NB4 (cell line): ENCODE data around the gene LDLRAD3.

ENCODE experiments used
- DNase-seq: peaks from one replicate; pipeline ENCODE4 v3.0.0; 2010; ENCODE audit warnings: low read depth
- H3K4me3 ChIP-seq: one replicate; pipeline ENCODE4 v1.5.1; 2011; ENCODE audit warnings: mild to moderate bottlenecking, low read depth, low read length, moderate library complexity
- CTCF ChIP-seq: IDR thresholded peaks from one replicate; pipeline ENCODE4 v1.5.1; 2012; ENCODE audit warnings: low read depth, low read length
- MAX ChIP-seq: IDR thresholded peaks from 2 replicates; pipeline ENCODE4 v1.6.1; 2011; ENCODE audit warnings: low read depth, low read length
- MYC ChIP-seq: IDR thresholded peaks from 2 replicates; pipeline ENCODE4 v1.6.1; 2011; ENCODE audit warnings: low read depth, low read length
- POLR2A ChIP-seq: IDR thresholded peaks from 2 replicates; pipeline ENCODE4 v1.6.1; 2011; ENCODE audit warnings: mild to moderate bottlenecking; ENCODE audit not compliant: insufficient read length; ENCODE audit errors: extremely low read depth

The LDLRAD3 gene

GRCh38 chr11:36109590-36109849 lies 165.7 kb downstream of the LDLRAD3 start:
- no peak overlapping the region for H3K4me3 ChIP-seq
- no peak for DNase-seq
- TF ChIP-seq MYC (no peak), POLR2A (no peak), CTCF (no peak), MAX (no peak)

GRCh38 chr11:36109850-36110606 lies 166.2 kb downstream of the LDLRAD3 start:
- H3K4me3 ChIP-seq: no peak overlapping the region

GRCh38 chr11:36110668-36111410 lies 167.0 kb downstream of the LDLRAD3 start:
- TF ChIP-seq MYC (no peak), CTCF (no peak), MAX (no peak), POLR2A (no peak)
- no peak for DNase-seq
- H3K4me3 ChIP-seq: no peak overlapping the region

More at GRCh38 chr11:36109850-36110606, 166.2 kb downstream of the LDLRAD3 start:
- TF ChIP-seq MYC (no peak), MAX (no peak), CTCF (no peak), POLR2A (no peak)
- no peak for DNase-seq

- TF ChIP-seq MYC: no peak
- no peak for TF ChIP-seq POLR2A
- no peak for TF ChIP-seq CTCF
- no peak for TF ChIP-seq MAX
- DNase-seq: no peak
- no peak overlapping the region for H3K4me3 ChIP-seq
Measured at GRCh38 chr11:36114095-36114494, 170.2 kb downstream of the LDLRAD3 start.

- no peak overlapping the region for H3K4me3 ChIP-seq
- DNase-seq: no peak
- TF ChIP-seq MAX (no peak), MYC (no peak), POLR2A (no peak)
Measured at GRCh38 chr11:36115378-36115801, 171.5 kb downstream of the LDLRAD3 start.

GRCh38 chr11:36116161-36116560 lies 172.3 kb downstream of the LDLRAD3 start:
- no peak overlapping the region for H3K4me3 ChIP-seq
- TF ChIP-seq MYC (no peak), MAX (no peak), CTCF (no peak), POLR2A (no peak)
- DNase-seq: no peak
